GM21423 (cell line): ENCODE results near the gene MSL1.
"Not testable (repeated sequence)": the region's sequence is repeated elsewhere in the genome, so short reads cannot be mapped to it uniquely, and the experiment has no call there.

Experiments used
- ATAC-seq: cut with Tn5 transposase; IDR thresholded peaks from one replicate; pipeline ENCODE4 v1.9.1; 2021; ENCODE audit warnings: mild to moderate bottlenecking, moderate library complexity; ENCODE audit not compliant: unreplicated experiment

The MSL1 gene

DNA sequence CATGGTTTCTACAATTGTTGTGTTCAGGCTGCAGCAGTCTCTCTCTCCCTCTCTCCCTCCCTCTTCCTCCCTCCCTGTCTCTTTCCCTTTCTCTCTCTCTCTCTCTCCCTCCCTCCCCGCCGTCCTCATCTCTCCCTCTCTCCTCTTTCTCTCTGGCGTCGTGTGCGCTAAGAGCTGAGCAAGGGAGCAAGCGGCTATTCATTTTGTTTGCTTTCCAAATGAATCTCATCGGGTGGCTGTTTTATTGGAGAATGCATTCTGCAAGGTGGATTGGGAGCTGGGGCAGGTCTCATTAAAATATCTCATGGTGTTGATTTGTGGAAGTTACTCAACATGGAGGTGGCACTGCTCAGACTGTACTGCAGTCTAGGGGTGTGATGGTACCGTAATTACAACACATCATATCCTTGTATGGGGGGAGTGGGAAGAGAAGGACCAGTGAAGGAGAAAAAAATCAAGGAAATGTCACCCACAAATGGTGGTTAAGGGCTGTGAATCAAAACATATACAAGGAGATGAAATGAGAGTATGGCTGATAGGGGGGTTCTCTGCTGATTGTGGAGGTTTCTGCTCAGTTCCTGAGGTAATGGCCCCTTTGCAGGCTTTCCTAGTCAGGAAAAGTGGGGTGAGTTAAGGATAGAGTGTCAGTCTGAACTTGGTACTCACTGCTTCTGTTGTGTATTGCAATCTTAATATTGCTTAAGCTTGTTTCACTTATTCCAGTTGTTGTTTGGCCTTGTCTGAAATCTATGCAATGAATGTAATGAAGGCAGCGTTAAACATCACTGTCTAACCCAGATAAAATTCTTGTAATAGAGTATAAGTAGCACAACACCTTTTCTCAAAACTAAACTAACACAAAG, 2.7 kb downstream of the MSL1 start:
- ATAC-seq = no peak

DNA sequence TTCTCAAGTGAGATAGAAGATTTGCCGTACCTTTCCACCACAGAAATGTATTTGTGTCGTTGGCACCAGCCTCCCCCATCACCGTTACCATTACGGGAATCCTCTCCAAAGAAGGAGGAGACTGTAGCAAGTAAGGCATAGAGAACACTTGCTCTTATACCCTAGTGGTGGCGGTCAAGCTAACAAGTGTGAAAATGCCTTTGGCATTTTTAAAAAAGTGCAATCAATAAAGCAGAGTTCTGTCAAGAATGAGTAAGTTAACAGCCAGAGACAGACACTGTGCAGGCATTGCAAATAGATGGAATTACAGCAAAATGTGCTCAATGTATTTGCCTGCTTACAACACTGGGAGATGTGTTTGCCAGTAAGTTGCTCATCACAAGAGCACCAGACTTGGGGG, 7.7 kb downstream of the MSL1 start:
- no peak for ATAC-seq

DNA sequence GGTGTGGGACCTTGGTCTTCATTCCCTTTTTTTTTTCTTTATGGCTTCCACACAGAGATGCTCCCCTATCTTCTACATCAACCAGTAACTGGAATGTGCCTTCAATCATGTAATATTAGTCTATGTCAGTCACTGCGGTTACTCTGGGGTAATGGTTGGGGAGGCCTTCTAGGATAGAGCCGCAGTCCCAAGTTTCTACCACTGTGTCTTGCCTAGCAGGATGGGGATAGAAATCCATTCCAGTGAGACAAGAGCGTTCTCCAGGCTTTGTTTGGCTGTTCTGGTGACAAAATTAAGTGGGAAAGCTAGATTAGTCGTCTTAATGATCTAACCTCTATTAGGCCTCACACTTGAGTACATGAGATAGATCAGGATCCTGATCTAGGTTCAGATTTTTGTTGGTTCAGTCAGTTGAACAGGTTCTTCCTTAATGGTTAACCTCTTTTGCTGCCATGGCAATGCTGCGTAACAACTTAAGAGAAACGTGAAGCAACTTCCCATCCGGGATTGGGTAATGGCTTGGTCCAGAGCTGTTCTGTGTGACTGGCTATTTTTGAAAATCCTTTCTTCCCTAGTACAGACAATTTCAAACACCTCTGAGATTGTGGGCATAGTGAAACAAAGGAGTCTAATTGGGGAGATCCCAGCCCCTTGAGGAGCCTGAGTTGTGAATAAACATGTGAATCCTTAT, 8.7 kb downstream of the MSL1 start:
- ATAC-seq = no peak

DNA sequence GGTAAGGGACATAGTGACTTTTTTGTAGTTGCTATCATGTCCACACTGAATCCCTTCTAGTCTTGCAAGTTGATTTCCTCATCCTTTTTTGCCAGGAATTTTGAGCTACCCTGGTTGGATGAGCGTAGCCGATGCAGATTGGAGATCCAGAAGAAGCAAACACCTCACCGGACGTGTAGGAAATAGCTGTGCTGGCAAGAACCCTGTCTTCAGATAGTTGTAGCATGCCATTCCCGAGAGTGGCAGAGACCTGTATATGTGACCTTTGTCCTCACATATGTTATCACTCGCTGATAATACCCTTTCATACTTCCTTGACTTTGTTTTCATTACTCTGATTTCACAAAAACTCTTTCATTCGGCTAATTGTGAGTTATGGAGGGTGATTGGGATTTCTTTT, 12.4 kb downstream of the MSL1 start:
- no peak for ATAC-seq

DNA sequence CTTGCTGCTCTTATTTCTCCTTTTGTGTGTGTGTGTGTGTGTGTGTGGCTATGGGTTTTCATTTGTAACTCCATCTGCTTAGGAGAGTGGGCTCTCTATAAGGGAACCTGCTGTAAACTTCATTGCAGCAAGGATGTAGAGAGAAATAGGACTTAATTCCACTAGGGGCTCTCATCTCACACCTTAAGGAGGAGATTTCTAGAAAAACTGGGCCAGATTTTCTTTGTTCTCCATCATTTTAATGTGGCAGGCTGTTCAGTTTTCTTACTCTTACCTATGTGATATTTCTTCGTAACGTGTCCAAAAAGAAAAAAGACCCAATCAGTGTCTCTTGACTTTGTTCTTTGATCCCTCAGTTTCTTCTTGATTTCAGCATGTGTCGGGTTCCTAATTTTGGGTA, 14.0 kb downstream of the MSL1 start:
- ATAC-seq = no peak

DNA sequence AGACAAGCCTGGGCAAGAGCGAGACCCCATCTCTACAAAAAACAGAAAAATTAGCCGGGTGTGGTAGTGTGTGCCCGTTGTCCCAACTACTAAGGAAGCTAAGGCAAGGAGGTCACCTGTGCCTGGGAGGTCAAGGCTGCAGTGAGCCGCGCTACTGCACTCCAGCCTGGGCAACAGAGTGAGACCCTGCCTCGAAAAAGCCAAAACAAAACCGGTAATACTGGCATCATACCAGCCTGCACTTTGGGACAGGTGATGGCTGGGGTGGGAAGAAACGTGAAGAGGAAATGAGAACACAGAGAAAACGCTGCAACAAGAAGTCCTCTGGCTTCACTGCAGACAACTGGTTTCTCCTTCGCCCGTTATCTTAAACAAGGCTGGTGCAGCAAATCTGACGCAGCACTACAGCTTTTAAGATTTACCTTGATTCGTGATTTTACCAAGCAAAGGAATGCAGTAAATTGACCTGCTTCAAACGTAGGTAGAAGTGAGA, 17.8 kb downstream of the MSL1 start:
- peak; percentile 24 for ATAC-seq

DNA sequence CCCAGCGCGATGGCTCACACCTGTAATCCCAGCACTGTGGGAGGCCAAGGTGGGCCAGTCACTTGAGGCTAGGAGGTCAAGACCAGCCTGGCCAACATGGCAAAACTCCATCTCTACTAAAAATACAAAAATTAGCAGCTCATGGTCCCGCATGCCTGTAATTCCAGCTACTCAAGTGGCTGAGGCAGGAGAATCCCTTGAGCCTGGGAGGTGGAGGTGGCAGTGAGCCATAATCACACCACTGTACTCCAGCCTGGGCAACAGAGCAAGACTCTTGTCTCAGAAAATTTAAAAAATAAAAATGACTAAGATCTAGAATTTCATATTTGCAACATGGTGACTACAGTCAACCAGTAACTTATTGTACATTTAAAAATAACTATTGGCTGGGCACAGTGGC, 21.4 kb downstream of the MSL1 start:
- ATAC-seq = not testable (repeated sequence)

DNA sequence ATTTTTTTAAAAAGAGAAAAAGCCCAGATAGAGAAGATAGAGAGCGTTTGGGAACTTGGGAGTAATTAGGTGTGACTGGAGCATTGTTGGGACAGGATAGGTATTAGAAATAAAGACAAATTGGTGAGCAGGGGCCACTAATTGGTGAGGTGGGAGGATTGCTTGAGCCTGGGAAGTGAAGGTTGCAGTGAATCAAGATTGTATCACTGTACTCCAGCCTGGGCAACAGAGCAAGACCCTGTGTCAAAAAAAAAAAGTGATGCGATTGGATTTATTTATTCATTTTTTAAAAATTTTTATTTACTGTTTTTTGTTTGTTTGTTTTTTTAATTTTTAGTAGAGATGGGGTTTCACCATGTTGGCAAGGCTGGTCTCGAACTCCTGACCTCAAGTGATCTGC, 23.7 kb downstream of the MSL1 start:
- ATAC-seq = no peak

DNA sequence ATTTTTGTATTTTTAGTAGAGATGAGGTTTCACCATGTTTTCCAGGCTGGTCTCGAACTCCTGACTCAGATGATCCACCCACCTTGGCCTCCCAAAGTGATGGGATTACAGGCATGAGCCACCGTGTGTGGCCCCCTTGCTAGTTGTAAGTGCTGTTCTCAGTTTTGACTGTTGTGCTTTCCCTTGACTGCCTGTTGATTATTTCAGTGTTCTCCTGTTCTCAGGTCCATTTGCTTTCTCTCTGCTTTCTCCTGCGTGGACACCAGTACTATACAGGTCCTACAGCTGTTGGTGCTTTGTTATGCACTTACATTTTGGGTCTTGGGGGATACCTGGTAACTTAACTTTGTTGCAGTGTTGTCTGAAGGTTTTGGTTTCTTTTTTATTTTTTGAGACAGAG, 26.8 kb downstream of the MSL1 start:
- ATAC-seq = no peak

DNA sequence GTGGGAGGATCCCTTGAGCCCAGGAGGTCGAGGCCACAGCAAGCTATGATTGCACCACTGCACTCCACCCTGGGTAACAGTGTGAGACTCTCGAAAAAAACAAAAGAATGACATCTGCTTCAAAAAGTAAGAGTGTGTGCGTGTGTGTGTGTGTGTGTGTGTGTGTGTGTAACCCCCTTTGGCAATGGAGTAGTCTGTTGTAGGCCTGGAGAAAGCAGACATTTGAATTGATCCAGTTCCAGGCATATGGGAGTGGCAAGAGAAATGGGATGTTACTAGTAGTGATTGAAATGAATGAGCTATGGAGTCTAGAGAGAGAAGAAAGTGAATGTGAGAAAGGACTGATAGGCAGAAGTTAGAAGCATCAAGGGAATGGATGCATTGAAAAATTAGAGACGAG, 28.5 kb downstream of the MSL1 start:
- ATAC-seq = no peak

DNA sequence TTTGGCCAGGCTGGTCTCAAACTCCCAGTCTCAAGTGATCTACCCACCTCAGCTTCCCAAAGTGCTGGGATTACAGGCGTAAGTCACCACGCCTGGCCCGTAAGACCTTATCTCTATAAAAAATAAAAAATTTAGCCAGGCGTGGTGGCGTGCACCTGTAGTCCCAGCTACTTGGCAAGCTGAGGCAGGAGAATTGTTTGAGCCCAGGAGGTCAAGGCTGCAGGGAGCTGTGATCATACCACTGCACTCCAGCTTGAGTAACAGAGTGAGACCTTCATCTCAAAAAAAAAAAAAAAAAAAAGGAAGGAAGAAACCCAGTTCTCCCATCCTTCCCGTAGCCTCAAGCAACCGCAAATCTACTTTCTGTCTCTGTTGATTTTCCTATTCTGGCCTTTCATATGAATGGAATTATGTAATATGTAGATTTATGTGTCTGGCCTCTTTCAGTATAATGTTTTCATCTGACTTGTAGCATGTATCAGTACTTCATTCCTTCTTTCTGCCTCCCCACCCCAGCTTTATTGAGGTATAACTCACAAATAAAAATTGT, 29.7 kb downstream of the MSL1 start:
- ATAC-seq = no peak

DNA sequence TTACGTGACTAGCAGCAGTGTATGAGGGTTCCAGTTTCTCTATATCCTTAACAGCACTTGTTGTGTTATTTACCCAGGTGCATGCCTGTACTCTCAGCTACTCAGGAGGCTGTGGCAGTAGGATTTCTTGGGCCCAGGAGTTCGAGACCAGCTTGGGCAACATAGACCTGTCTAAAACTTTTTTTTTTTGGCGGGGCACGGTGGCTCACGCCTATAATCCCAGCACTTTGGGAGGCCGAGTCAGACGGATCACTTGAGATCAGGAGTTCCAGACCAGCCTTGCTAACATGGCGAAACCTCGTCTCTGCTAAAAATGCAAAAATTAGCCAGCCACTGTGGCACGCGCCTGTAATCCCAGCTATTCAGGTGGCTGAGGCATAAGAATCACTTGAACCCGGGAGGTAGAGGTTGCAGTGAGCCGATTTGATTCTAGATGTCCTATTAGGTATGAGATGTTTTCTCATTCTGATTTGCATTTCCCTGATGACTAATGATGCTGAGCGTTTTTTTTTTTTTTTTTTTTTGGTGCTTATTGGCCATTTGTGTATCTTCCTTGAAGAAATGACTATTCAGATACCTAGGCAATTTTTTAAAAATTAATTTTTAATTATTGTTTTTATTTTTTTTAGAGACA, 31.9 kb downstream of the MSL1 start:
- ATAC-seq = no peak

DNA sequence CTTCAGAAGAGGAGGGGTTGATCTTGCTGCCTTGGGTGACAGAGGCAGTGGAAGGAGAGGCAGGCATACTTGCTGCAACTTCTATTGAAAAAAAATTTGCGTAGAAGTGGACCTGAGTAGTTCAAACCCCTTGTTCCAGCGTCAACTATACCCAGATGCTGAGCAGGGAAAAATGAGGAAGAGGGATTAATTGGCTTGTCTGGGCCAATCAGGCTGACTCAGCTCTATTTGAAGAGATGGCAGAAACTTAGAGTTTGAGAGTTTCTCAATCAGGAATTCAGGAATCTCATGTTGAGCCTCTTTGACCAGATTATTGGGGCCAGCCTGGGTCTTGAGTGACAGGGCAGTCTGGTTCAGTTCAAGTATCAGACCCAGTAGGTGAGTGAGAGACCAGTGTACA, 36.2 kb downstream of the MSL1 start:
- no peak for ATAC-seq

DNA sequence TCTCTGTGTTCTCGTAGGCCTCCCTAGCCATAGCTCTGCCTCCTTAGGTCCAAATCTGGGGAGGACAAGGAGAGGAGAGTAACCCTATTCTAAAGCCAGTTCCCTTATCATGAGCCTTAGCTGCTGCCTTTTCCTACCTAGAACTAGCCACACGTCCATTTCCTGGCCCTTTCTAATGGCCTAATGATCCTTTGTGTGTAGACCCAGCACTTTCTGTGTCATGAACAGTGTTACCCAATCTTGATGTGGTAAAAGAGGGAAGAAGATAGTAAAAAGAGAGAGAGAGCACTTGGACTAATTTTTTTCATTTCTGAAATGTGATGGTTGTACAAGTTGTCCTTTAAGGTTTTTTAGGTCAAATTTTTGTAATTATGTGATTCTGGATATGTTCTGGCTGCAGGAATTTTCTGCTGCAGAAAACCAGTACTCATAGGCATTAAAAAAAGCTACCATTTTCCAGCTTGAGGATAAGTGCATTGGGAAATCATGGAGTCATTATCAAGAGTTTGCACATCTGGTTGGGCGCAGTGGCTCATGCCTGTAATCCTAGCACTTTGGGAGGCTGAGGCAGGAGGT, 36.8 kb downstream of the MSL1 start:
- ATAC-seq = no peak

DNA sequence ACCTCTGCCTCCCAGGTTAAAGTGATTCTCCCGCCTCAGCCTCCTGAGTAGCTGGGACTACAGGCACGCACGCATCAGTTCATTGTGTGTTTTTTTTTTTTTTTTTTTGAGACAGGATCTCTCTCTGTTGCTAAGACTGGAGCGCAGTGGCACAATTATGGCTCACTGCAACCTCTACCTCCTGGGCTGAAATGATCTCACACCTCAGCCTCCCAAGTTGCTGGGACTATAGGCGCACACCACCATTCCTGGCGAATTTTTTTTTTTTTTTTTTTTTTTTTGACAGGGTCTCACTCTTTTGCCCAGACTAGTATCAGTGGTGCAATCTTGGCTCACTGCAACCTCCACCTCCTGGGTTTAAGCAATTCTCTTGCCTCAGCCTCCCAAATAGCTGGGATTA, 37.7 kb downstream of the MSL1 start:
- ATAC-seq = no peak

DNA sequence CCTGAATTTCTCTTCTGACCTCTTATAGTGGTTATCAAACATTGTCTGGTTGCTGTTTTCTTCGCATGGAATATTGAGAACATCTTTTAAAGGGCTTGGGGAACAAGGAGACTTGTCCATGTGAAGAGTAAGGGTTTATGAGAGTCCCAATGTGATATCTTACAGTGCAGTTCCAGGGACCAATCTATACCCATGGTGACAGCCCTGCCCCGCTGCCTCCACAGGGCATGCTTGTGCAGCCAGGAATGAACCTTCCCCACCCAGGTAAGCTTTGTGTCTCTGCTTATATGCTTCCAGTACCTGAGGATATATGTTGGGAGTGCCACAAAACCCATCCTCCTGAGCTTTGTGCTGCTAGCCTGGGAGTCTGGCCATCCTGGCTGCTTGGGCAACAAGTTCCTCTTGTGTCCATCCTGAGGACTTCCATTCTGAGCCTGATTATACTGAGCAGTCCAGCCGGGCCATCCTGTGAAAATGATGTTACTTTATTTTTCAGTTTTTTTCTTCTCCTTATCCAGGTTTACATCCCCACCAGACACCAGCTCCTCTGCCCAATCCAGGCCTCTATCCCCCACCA, 46.0 kb downstream of the MSL1 start:
- ATAC-seq = no peak

DNA sequence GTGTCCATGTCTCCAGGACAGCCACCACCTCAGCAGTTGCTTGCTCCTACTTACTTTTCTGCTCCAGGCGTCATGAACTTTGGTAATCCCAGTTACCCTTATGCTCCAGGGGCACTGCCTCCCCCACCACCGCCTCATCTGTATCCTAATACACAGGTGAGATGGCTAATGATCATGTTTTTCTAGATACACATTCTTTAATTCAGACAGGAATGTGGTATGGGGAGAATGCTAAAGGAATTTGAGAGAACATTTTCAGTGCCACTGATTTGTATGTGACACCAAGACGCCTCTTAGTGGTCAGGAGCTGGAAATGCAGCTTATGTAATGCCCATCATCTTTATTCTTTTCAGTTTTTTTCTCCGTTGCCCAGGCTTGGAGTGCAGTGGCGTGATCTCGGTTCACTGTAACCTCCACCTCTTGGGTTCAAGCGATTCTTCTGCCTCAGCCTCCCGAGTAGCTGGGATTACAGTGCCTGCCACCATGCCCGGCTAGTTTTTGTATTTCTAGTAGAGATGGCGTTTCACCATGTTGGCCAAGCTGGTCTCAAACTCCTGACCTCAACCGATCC, 46.6 kb downstream of the MSL1 start:
- no peak for ATAC-seq

DNA sequence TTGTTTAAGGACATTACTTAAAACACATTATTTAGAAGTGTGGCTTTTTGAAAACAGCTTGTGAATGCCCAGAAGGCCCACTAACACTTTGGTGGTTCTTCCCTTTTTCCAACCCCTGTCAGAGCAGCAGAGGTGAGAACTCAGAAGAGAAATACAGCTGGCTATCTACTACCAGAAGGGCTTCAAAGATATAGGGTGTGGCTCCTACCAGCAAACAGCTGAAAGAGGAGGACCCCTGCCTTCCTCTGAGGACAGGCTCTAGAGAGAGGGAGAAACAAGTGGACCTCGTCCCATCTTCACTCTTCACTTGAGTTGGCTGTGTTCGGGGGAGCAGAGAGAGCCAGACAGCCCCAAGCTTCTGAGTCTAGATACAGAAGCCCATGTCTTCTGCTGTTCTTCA, 48.6 kb downstream of the MSL1 start:
- no peak for ATAC-seq

DNA sequence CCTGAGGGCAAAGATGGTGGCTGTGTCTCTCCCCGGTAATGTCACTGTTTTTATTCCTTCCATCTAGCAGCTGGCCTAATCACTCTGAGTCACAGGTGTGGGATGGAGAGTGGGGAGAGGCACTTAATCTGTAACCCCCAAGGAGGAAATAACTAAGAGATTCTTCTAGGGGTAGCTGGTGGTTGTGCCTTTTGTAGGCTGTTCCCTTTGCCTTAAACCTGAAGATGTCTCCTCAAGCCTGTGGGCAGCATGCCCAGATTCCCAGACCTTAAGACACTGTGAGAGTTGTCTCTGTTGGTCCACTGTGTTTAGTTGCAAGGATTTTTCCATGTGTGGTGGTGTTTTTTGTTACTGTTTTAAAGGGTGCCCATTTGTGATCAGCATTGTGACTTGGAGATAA, 50.0 kb downstream of the MSL1 start:
- no peak for ATAC-seq

DNA sequence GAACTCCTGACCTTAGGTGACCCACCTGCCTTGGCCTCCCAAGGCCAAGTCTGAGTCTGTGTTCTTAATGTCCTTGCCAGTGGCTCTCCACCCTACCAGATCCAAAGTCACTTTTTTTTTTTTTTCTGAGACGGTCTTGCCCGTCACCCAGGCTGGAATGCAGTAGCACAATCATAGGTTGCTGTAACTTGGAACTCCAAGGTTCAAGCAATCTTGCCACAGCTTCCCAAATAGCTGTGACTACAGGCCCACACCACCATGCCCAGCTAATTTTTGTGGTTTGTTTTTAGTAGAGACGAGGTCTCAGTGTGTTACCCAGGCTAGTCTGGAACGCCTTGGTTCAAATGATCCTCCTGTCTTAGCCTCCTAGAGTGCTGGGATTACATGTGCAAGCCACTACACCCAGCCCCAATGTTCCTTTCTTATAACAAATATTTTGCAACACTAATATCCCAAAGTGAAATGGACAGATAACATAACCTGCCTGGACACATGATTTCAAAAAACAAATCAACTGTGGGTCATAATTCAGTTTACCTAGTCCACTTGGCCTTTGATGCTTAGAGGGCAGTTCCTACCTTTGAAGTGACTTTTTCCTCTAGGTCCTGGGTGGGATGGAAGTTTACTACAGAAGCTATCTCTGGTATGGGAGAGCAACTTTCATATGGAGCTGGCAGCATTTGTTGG, 51.5 kb downstream of the MSL1 start:
- ATAC-seq = no peak
